ENCODE results near the gene ISLR.

DNA sequence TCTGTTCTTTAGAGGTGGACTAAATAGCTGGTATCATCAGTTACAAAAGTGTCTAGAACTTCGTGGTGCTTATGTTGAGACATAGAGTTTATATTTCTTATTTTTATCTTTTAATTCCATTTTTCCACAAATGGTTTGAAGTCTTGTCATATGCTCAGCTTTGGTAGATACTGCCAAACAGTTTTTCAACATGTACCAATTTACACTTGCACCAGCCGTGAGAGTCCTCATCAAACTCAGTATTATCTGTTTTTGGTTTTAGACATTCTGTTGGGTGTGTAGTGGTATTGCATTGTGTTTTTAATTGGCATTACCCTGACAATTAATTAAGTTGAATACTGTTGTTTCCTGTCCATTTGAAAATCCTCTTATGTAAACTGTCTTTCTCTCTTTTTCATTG, 26.5 kb upstream of the ISLR start:
- TF ChIP-seq, protein P1, sequence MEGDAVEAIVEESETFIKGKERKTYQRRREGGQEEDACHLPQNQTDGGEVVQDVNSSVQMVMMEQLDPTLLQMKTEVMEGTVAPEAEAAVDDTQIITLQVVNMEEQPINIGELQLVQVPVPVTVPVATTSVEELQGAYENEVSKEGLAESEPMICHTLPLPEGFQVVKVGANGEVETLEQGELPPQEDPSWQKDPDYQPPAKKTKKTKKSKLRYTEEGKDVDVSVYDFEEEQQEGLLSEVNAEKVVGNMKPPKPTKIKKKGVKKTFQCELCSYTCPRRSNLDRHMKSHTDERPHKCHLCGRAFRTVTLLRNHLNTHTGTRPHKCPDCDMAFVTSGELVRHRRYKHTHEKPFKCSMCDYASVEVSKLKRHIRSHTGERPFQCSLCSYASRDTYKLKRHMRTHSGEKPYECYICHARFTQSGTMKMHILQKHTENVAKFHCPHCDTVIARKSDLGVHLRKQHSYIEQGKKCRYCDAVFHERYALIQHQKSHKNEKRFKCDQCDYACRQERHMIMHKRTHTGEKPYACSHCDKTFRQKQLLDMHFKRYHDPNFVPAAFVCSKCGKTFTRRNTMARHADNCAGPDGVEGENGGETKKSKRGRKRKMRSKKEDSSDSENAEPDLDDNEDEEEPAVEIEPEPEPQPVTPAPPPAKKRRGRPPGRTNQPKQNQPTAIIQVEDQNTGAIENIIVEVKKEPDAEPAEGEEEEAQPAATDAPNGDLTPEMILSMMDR (IDR thresholded peaks at IDR 0.05 in 2 of 3, conservative IDR thresholded peaks at IDR 0.05 in 1 of 3; ENCODE audit: borderline replicate concordance in 1 of 3, insufficient read depth in 1 of 3, low read depth in 2 of 3, low read length in 2 of 3): no peak
- TF ChIP-seq POLR2A (IDR thresholded peaks at IDR 0.05; ENCODE audit: borderline replicate concordance, extremely low read depth, insufficient read depth, insufficient read length) (no peak), YY1 (IDR thresholded peaks at IDR 0.05; ENCODE audit: extremely low read depth, insufficient replicate concordance, low read depth, low read length) (no peak)

Measured in HCT116 (cell line).